ENCODE results near the gene BRCA2.

GRCh38 chr13:32300406-32300805, 14.9 kb upstream of the BRCA2 start:
- TF ChIP-seq POLR2A (IDR thresholded peaks at IDR 0.05) = no peak
- TF ChIP-seq CTCF (IDR thresholded peaks at IDR 0.05) = no peak

Measured in thyroid gland (tissue), 4 donors.